ENCODE data around the gene FMR1.

The FMR1 gene

GRCh38 chrX:147935156-147935758, 23.5 kb downstream of the FMR1 start:
- TF ChIP-seq CTCF (conservative IDR thresholded peaks at IDR 0.05; ENCODE audit: low read length) = no peak
- no peak for DNase-seq (ENCODE audit: low read depth)
- H3K4me3 ChIP-seq (ENCODE audit: low read length) = no peak overlapping the region

- no peak overlapping the region for H3K4me3 ChIP-seq (ENCODE audit: low read length)
- DNase-seq (ENCODE audit: low read depth) = no peak
- TF ChIP-seq CTCF (conservative IDR thresholded peaks at IDR 0.05; ENCODE audit: low read length) = no peak
These were observed 33.6 kb downstream of the FMR1 start for GRCh38 chrX:147945286-147945685.

GRCh38 chrX:147948531-147948930, 36.8 kb downstream of the FMR1 start:
- TF ChIP-seq CTCF (conservative IDR thresholded peaks at IDR 0.05; ENCODE audit: low read length) = no peak
- no peak overlapping the region for H3K4me3 ChIP-seq (ENCODE audit: low read length)
- DNase-seq (ENCODE audit: low read depth) = no peak

GRCh38 chrX:147950352-147950751, 38.6 kb downstream of the FMR1 start:
- H3K4me3 ChIP-seq (ENCODE audit: low read length) = no peak overlapping the region
- no peak for TF ChIP-seq CTCF (conservative IDR thresholded peaks at IDR 0.05; ENCODE audit: low read length)
- no peak for DNase-seq (ENCODE audit: low read depth)

- H3K4me3 ChIP-seq (ENCODE audit: low read length) = no peak overlapping the region
- no peak for TF ChIP-seq CTCF (conservative IDR thresholded peaks at IDR 0.05; ENCODE audit: low read length)
- DNase-seq (ENCODE audit: low read depth) = no peak
These were observed 42.3 kb downstream of the FMR1 start for GRCh38 chrX:147953976-147954375.

- no peak for DNase-seq (ENCODE audit: low read depth)
- no peak for TF ChIP-seq CTCF (conservative IDR thresholded peaks at IDR 0.05; ENCODE audit: low read length)
- no peak overlapping the region for H3K4me3 ChIP-seq (ENCODE audit: low read length)
These were observed 45.6 kb downstream of the FMR1 start for GRCh38 chrX:147957291-147957690.

GRCh38 chrX:147958291-147958690, 46.6 kb downstream of the FMR1 start:
- DNase-seq (ENCODE audit: low read depth) = peak; percentile 82
- H3K4me3 ChIP-seq (ENCODE audit: low read length) = no peak overlapping the region
- TF ChIP-seq CTCF (conservative IDR thresholded peaks at IDR 0.05; ENCODE audit: low read length) = no peak
